HepG2 (cell line): ENCODE results near the gene DNAH8. TPM values are rescaled to one million over a fixed set of nuclear protein-coding genes. Genes with fewer than 3 reads are reported as not detected.

Experiments
- LCORL ChIP-seq, 2 experiments: fragments of 450-650 bp in 1 of 2; sonication (generic) in 1 of 2; formaldehyde crosslinking in 1 of 2; IDR thresholded peaks; 2 replicates each; pipeline versions ENCODE4 v1.5.0 to v1.6.1; 2017 to 2020; ENCODE audit warnings: antibody characterized with exemption in 1 of 2, missing genetic modification reagents in 1 of 2
- NFYC ChIP-seq: IDR thresholded peaks from 2 replicates; pipeline ENCODE4 v1.6.1; 2016; ENCODE audit warnings: missing genetic modification reagents, missing compliant biosample characterization
- SIN3A ChIP-seq: IDR thresholded peaks from 2 replicates; pipeline ENCODE4 v1.6.1; 2011; ENCODE audit warnings: low read depth, mild to moderate bottlenecking, control low read depth, low read length, borderline replicate concordance
- ZNF383 ChIP-seq: sonication (generic); formaldehyde crosslinking; IDR thresholded peaks from 2 replicates; pipeline ENCODE4 v1.4.0; 2020; ENCODE audit warnings: missing genetic modification reagents, mild to moderate bottlenecking, borderline replicate concordance
- ZNF761 ChIP-seq: sonication (generic); formaldehyde crosslinking; conservative IDR thresholded peaks from 2 replicates; pipeline ENCODE4 v1.4.0; 2020; ENCODE audit warnings: mild to moderate bottlenecking, missing genetic modification reagents
- ZNF788 ChIP-seq: sonication (generic); formaldehyde crosslinking; IDR thresholded peaks from 2 replicates; pipeline ENCODE4 v1.5.0; 2020; ENCODE audit warnings: mild to moderate bottlenecking, missing genetic modification reagents, borderline replicate concordance
- polyA plus RNA-seq, 8 experiments: library from polyadenylated mRNA; depleted of rRNA in 3 of 8; stranded (reverse) in 7 of 8; unstranded in 1 of 8; fragments of >200 nt; fragmentation: Illumina TruSeq in 4 of 8; extraction: Trizol in 4 of 8; gene quantifications; 2 replicates each; pipeline versions ENCODE4 v1.2.1 to v1.2.3, GENCODE V29; 2011 to 2016; ENCODE audit warnings: low read depth in 4 of 8, missing spikeins in 1 of 8, mixed read lengths in 1 of 8; ENCODE audit not compliant: insufficient read depth in 1 of 8
- total RNA-seq, 5 experiments: library from RNA; depleted of rRNA; stranded (reverse); fragments of >200 nt; fragmentation: Illumina TruSeq; extraction: Trizol; gene quantifications; 2 replicates each; pipeline ENCODE4 v1.2.3, GENCODE V29; 2016; ENCODE audit warnings: low read depth in 1 of 5
- TF ChIP-seq, protein P1 (sequence below): fragments of 450-650 bp; IDR thresholded peaks from 2 replicates; pipeline ENCODE4 v1.6.1; 2016
- TF ChIP-seq, protein P2 (sequence below): sonication (generic); formaldehyde crosslinking; IDR thresholded peaks from 2 replicates; pipeline ENCODE4 v1.8.0; 2022; ENCODE audit warnings: missing genetic modification reagents, low read depth, mild to moderate bottlenecking, borderline replicate concordance
- TF ChIP-seq, protein P3 (sequence below): IDR thresholded peaks from 2 replicates; pipeline ENCODE4 v1.6.1; 2016; ENCODE audit warnings: mild to moderate bottlenecking, missing biosample characterization, missing genetic modification reagents

DNAH8 gene
- total and polyA plus RNA-seq, 2 of the 13 experiments (the other 11 are each of a cell fraction or from before 2014, with no cell fraction given), result not detected

DNA sequence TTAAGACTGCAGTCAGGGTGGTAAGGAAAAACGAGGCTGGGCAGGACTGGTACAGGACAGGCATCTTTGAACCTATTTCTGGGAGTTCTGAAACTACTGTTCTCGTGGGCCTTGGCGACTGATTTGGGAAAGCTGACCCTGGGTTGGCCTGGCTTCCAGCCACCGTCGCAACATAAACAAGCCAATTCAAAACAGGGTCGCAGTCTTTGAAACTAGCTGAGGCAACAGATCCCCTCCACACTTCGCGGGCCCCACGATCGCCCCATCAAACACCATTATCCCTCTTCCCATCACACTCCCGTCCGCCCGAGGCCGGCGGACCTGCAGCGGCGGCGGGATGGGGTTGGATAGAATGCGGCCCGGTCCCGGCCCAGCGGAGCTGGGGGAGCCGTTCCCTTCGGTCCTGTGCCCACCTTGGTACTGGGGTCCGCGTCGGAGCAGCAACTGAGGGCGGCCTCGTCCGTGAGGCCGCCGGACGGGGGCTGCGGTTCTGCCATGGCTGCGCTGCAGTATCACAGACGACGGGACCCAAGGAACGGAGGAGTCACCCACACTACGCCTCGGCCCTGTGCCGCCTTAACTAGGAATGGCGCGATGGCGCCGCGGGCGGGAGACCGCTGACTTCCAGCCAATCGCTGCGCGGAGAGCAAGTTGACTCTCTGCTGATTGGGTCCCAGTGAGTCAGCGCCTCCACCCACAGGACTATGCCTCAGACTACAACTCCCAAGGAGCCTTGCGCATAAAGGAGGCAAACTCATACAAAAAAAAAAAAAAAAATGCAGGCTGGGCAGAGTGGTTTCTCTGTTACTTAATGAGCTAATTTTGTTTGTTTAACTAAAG lies 12.3 kb upstream of the DNAH8 start, which contains the start of gene GLO1 (continued):
- TF ChIP-seq, protein P1, sequence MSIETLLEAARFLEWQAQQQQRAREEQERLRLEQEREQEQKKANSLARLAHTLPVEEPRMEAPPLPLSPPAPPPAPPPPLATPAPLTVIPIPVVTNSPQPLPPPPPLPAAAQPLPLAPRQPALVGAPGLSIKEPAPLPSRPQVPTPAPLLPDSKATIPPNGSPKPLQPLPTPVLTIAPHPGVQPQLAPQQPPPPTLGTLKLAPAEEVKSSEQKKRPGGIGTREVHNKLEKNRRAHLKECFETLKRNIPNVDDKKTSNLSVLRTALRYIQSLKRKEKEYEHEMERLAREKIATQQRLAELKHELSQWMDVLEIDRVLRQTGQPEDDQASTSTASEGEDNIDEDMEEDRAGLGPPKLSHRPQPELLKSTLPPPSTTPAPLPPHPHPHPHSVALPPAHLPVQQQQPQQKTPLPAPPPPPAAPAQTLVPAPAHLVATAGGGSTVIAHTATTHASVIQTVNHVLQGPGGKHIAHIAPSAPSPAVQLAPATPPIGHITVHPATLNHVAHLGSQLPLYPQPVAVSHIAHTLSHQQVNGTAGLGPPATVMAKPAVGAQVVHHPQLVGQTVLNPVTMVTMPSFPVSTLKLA, result 0 out of 2 replicates have a peak, but pooled peaks have one; percentile 2
- peak; percentile 97 for TF ChIP-seq NFYC (CRISPR knock-in tag)
- peak; percentile 63; the same call in 1 of the 2 replicates for TF ChIP-seq SIN3A
- TF ChIP-seq LCORL (IDR thresholded peaks at IDR 0.05), result no peak
- peak; percentile 66; the same call in 1 of the 2 replicates for TF ChIP-seq LCORL (CRISPR knock-in tag; IDR thresholded peaks at IDR 0.05)
- no peak for TF ChIP-seq ZNF383
- 0 out of 2 replicates have a peak, but pooled peaks have one; percentile 43 for TF ChIP-seq ZNF761 (CRISPR knock-in tag)
- TF ChIP-seq, protein P2, sequence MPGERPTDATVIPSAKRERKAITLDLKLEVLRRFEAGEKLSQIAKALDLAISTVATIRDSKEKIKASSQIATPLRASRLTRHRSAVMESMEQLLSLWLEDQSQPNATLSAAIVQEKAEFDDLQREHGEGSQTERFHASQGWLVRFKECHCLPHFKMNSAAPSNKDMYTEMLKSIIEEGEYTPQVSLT, result no peak
- 0 out of 2 replicates have a peak, but pooled peaks have one; percentile 42 for TF ChIP-seq ZNF788 (CRISPR knock-in tag)
- TF ChIP-seq, protein P3, sequence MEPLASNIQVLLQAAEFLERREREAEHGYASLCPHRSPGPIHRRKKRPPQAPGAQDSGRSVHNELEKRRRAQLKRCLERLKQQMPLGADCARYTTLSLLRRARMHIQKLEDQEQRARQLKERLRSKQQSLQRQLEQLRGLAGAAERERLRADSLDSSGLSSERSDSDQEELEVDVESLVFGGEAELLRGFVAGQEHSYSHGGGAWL, result peak; percentile 67; the same call in 1 of the 2 replicates
